ENCODE data around the gene ZNF592. TPM values are rescaled to one million over a fixed set of nuclear protein-coding genes. Genes with fewer than 3 reads are reported as not detected.

ZNF592 gene
- total RNA-seq, 1 donor, result 11.2 TPM

- H3K4me3 ChIP-seq (ENCODE audit: low read depth, low read length), result no peak overlapping the region
- TF ChIP-seq CTCF (IDR thresholded peaks at IDR 0.05; ENCODE audit: insufficient read depth, low read depth, low read length), result no peak
- no peak for DNase-seq (ENCODE audit: low read depth)
Measured at GRCh38 chr15:84805221-84805620, 56.8 kb downstream of the ZNF592 start.

- DNase-seq (ENCODE audit: low read depth), result no peak
- no peak for TF ChIP-seq CTCF (IDR thresholded peaks at IDR 0.05; ENCODE audit: insufficient read depth, low read depth, low read length)
- no peak overlapping the region for H3K4me3 ChIP-seq (ENCODE audit: low read depth, low read length)
Measured at GRCh38 chr15:84807228-84807627, 58.8 kb downstream of the ZNF592 start.

- no peak for DNase-seq (ENCODE audit: low read depth)
- no peak overlapping the region for H3K4me3 ChIP-seq (ENCODE audit: low read depth, low read length)
- no peak for TF ChIP-seq CTCF (IDR thresholded peaks at IDR 0.05; ENCODE audit: insufficient read depth, low read depth, low read length)
Measured at GRCh38 chr15:84810073-84810840, 61.9 kb downstream of the ZNF592 start.

- TF ChIP-seq CTCF (IDR thresholded peaks at IDR 0.05; ENCODE audit: insufficient read depth, low read depth, low read length), result no peak
- no peak overlapping the region for H3K4me3 ChIP-seq (ENCODE audit: low read depth, low read length)
- DNase-seq (ENCODE audit: low read depth), result no peak
Measured at GRCh38 chr15:84811151-84811550, 62.8 kb downstream of the ZNF592 start.

GRCh38 chr15:84811828-84812227, 63.4 kb downstream of the ZNF592 start:
- TF ChIP-seq CTCF (IDR thresholded peaks at IDR 0.05; ENCODE audit: insufficient read depth, low read depth, low read length), result no peak
- no peak for DNase-seq (ENCODE audit: low read depth)
- no peak overlapping the region for H3K4me3 ChIP-seq (ENCODE audit: low read depth, low read length)

GRCh38 chr15:84812842-84813241, 64.5 kb downstream of the ZNF592 start:
- TF ChIP-seq CTCF (IDR thresholded peaks at IDR 0.05; ENCODE audit: insufficient read depth, low read depth, low read length), result no peak
- DNase-seq (ENCODE audit: low read depth), result no peak
- no peak overlapping the region for H3K4me3 ChIP-seq (ENCODE audit: low read depth, low read length)

GRCh38 chr15:84813435-84813834, 65.0 kb downstream of the ZNF592 start:
- no peak for DNase-seq (ENCODE audit: low read depth)
- H3K4me3 ChIP-seq (ENCODE audit: low read depth, low read length), result no peak overlapping the region
- TF ChIP-seq CTCF (IDR thresholded peaks at IDR 0.05; ENCODE audit: insufficient read depth, low read depth, low read length), result no peak
